ENCODE data around the gene TSPAN17.

DNA sequence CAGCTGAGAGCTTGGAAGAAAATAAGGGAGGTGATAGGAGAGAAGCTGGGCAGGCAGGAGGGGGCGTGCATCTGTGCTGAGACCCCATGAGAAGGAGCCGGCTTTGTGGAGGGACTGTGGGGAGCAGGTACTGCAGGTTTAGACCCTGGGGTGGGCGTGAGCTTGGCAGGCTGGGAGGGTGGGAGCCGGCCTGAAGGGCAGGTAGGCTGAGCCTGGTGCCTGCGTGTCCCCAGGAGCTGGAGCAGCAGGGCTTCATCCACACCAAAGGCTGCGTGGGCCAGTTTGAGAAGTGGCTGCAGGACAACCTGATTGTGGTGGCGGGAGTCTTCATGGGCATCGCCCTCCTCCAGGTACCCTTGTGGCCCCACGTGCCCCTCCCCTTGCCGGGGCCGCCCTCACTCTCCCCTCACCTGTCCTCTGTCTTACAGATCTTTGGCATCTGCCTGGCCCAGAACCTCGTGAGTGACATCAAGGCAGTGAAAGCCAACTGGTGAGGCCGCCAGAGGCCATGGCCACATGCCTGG lies 9.2 kb downstream of the TSPAN17 start:
- TF ChIP-seq, protein P1, sequence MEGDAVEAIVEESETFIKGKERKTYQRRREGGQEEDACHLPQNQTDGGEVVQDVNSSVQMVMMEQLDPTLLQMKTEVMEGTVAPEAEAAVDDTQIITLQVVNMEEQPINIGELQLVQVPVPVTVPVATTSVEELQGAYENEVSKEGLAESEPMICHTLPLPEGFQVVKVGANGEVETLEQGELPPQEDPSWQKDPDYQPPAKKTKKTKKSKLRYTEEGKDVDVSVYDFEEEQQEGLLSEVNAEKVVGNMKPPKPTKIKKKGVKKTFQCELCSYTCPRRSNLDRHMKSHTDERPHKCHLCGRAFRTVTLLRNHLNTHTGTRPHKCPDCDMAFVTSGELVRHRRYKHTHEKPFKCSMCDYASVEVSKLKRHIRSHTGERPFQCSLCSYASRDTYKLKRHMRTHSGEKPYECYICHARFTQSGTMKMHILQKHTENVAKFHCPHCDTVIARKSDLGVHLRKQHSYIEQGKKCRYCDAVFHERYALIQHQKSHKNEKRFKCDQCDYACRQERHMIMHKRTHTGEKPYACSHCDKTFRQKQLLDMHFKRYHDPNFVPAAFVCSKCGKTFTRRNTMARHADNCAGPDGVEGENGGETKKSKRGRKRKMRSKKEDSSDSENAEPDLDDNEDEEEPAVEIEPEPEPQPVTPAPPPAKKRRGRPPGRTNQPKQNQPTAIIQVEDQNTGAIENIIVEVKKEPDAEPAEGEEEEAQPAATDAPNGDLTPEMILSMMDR (IDR thresholded peaks at IDR 0.05; ENCODE audit: low read depth, low read length), result no peak
- no peak for TF ChIP-seq EZH2phosphoT487 (IDR thresholded peaks at IDR 0.05; ENCODE audit: low read depth)
